Measurements from ENCODE around the gene ARPC1A.

Gene ARPC1A

DNA sequence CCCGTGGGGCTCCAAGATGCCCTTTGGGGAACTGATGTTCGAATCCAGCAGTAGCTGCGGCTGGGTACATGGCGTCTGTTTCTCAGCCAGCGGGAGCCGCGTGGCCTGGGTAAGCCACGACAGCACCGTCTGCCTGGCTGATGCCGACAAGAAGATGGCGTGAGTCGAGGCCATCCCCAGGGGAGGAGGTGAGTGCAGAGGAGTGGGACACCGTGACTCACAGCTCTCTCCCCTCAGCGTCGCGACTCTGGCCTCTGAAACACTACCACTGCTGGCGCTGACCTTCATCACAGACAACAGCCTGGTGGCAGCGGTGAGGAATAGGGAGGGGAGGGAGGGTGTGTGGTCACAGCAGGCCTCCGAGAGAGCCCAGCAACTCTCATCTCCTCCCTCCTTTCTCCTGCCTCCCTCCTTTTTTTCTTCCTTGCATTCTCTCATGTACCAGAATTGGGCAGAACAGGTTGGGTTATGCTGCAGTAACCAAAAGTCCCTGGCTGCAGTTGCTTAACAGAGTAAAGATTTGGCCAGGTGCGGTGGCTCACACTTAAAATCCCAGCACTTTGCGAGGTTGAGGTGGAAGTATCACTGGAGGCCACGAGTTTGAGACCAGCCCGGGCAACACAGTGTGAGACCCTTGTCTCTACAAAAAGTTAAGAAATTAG, 65.4 kb downstream of the ARPC1A start:
- DNase-seq (ENCODE audit: low spot score) = no peak

GRCh38 chr7:99392046-99392445, 66.3 kb downstream of the ARPC1A start:
- no peak for DNase-seq (ENCODE audit: low spot score)

DNA sequence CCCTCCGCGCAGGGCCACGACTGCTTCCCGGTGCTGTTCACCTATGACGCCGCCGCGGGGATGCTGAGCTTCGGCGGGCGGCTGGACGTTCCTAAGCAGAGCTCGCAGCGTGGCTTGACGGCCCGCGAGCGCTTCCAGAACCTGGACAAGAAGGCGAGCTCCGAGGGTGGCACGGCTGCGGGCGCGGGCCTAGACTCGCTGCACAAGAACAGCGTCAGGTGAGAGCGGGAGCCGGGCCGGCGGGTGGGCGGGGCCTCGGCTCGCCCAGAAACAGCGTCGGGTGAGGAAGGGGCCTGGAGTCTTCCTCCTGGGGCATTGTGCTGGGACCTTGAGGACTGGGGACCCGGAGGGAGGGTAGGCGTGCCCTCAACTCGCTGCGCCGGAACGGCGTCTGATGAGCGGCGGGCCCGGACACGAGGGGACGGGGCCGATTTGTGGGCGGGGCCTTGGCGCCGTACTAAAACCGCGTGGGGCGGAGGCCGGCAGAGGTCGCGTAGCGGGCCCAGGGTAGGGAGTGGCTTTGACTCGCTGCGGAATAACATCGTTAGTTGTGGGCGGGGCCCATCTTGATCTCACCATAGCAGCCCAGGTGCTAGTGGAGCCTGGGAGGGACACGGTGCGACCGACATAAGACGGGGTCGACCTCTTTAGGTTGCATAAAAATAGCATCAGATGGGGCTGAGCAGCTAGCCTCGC, 67.1 kb downstream of the ARPC1A start:
- DNase-seq (ENCODE audit: low spot score) = peak; percentile 86

DNA sequence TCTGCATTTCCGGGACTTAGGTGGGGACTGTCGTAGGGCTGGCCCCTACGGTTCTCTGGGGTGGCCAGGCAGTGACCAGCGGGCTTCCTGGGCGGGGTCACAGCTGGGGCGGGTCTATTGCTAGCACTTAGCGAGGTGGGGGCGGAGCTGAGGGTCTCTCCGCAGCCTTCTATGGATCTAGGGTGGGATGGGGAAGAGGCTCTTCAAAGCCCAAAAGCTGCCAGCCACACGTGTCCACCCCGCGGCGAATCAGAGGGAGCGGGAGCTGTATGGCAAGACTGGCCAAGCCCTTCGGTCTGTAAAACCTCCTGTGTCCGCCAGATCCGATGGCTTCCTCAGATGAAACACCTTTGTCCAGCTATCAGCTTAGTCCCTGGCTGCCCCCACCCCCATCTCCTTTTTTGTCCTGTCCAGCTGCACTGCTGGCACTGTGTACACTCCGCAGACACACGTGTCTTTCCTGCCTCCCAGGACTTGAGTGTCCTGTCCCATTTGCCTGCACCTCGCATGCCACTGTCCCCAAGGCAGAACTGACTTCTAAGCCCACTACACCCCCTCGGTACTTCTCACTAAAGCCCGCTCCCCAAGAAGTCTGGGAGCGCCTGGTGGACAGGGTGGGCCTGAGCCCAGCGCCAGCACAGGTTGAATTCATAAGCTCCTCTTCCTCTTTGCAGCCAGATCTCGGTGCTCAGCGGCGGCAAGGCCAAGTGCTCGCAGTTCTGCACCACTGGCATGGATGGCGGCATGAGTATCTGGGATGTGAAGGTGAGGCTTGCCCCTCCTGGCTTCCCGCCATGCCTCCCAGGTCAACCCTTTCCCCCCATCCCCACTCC, 67.9 kb downstream of the ARPC1A start:
- DNase-seq (ENCODE audit: low spot score) = peak; percentile 88

- no peak for DNase-seq (ENCODE audit: low spot score)
Measured at GRCh38 chr7:99394188-99394502, 68.4 kb downstream of the ARPC1A start.

- DNase-seq (ENCODE audit: low spot score) = no peak
Measured at GRCh38 chr7:99395616-99396327, 70.1 kb downstream of the ARPC1A start.

GRCh38 chr7:99396418-99397296, 71.0 kb downstream of the ARPC1A start:
- no peak for DNase-seq (ENCODE audit: low spot score)

DNA sequence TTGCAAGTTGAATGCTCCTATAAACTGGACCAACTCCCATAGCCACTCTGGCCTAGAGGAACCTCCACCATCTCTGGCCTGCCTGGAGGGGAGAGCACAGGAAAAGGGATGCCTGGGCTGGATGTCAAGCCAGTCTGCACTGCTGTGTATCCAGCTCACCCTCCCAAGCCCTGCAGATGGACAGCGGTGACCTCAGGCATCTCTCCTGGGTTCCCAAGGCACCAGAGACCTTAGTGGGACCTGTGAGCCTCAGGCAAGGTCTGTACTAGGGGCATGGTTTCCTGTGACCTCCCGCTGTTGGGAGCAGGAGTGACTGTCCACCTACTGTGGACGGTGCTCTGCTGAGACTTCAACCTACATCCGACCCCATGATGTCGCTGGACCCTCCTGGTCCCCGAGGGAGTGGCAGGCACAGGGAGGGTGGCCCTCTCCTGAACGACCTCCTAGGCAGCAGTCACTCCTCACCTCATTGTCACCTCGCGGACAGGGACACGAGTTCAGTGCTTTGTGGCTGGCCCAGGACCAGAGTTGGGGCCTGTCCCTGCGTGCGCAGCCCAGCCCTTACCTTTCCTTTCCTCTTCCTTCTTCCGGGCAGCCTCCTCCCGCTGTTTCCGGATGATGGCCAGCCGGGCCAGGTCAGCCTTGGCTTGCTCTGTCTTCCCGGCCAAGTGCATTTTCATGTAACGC, 71.7 kb downstream of the ARPC1A start:
- no peak for DNase-seq (ENCODE audit: low spot score)

DNA sequence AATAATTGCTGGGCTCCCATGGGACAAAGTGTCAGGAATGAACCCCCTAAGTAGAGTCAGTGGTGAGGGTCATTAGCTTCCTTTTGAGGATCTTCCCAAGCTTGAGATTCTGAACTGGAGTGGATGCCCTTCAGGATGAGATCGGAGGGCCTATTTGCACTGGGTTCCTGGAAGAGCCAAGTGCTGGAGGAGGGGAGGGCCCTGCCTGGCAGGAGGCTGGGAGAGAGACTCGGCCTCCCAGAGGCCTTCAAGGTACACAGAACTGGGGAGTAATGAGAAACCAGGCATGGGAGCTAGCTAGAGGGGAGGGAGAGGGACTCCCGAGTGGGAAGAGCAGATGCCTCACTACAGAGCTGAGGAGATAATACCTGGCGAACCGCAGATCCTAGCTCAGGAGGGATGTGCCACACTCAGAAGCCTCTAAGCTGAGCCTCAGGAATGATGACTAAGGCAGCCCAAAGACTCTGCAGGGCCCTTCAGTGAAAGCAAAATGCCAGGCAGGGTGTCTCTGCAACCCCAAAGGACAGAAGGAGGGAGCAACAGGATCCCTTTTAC, 73.3 kb downstream of the ARPC1A start:
- DNase-seq (ENCODE audit: low spot score) = no peak

DNA sequence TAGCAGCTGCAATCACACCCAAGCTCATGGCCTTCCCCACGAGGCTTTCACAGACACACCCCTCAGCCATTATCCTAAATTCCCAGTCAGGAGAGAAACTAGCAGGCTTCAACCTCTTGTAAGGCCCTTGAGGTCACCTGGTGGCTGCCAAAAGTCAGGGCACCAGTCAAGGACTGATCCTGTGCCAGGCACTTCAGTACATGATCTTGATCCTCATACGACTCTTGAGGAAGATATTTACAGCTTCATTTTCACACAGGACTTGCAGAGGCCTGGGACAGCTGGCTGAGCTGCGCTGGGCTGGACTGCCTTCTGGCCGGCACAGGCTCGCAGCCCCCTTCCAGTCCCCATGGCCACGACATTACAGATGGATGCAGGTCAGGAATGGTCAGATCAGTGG, 73.9 kb downstream of the ARPC1A start:
- DNase-seq (ENCODE audit: low spot score) = no peak

GRCh38 chr7:99402854-99403253, 77.2 kb downstream of the ARPC1A start:
- no peak for DNase-seq (ENCODE audit: low spot score)

DNA sequence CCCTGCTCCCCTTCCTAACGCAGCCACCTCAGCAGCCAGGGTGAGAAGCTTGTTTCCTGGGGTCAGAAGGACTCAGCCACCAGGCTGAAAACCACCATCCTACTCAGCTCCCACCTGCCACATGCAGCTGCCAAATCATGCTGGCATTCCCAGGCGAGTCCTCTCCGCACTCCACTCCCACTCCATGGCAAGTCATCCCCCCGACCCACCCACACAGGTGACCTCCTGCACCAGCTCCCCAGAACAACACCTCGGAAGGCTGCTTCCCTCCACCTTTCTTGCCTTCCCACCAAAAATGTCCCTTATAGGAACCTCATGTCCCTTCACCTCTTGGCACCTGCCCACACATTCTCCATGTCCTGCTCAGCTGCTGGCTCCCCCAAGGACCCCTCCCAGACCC, 78.1 kb downstream of the ARPC1A start:
- DNase-seq (ENCODE audit: low spot score) = no peak

- no peak for DNase-seq (ENCODE audit: low spot score)
Measured at GRCh38 chr7:99404235-99404976, 78.7 kb downstream of the ARPC1A start.

DNA sequence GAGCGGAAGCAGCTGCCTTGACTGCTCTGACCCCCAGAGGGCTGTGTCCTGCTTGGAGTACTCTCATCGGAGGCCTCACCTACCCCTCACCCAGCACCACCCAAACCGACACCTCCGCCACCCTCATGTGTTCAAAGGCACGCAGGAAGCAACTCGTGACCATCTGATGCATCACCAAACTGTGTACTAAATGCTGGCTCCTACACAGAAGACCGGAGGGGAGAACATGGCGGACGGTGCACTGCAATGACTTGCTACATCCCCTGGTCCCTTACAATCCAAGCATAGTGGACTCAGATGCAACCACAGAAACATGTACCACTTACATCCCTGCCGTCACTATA, 79.3 kb downstream of the ARPC1A start:
- no peak for DNase-seq (ENCODE audit: low spot score)

GRCh38 chr7:99406557-99406956, 80.9 kb downstream of the ARPC1A start:
- DNase-seq (ENCODE audit: low spot score) = no peak

- DNase-seq (ENCODE audit: low spot score) = no peak
Measured at GRCh38 chr7:99407872-99408378, 82.2 kb downstream of the ARPC1A start.

DNA sequence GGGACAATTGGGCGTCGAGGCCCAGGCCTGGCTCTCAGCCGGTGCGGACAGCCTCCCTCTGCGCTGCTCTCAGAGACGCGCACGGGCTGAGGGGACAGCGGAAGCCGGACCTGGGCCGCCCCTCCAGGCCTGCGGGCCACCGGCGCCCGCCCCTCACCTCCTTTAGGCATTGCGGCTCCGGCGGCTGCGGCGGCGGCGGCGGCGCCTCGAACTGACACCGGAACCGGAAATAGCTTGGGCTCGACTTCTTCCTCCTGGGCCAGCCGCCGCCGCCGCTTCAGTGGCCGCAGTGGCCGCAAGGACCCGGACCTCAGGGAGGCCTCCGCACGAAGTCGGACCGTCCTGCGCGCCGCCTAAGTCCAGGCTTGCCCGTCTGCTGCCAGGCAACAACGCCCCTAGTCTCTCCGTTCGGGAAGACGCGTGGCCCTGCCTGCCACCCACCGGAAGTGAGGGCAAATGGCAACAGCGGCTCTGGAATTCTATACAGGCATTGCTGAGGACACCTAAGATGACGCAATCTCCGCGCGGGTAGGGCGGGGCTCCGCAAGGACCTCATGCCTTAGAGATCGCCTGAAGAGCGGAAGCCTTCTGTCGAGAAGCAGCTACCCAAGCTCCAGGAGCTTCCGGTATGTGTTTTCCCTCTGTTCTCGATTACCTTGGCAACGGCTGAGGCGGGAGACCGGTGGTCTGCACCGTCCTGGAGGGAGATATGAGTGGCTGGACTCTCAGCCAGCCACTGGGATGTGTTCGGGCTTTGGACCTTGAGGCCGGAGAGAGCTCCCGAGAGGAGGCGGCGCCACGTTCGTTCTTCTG, 82.9 kb downstream of the ARPC1A start, which contains the start of the genes BUD31 and PDAP1:
BUD31 (plus strand) TSS at position 591 of the 813 bp plus-strand sequence. CDS start 2,124 bp downstream, outside the sequence.
PDAP1 (minus strand) TSS at position 219 of the 813 bp plus-strand sequence; CDS start at position 170, 49 bp downstream.
- DNase-seq (ENCODE audit: low spot score) = peak; percentile 94

GRCh38 chr7:99409192-99409572, 83.5 kb downstream of the ARPC1A start:
- DNase-seq (ENCODE audit: low spot score) = no peak

DNA sequence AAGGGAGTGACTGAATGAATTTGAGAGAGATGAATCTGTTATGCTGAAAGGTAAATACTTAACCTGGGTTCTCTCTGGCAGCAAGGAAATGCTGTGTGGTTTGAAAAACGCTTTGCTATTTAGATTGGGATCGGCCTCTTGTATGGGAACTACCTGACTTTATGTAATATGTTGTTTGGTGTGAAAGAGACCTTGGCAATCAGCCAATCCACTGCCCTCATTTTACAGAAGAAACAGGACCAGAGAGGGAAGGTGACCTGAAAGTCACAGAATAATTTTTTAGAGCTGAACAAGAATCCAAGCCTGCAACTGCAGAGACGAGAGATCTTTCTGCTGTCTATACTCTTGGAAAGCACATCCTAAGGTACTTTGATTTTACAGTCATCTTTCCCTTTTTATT, 84.1 kb downstream of the ARPC1A start:
- no peak for DNase-seq (ENCODE audit: low spot score)

Data from ecto neural progenitor cell (in vitro differentiated cells).